Left lung (tissue), 10 donors: ENCODE results near the gene ETS2. TPM values are rescaled to one million over a fixed set of nuclear protein-coding genes. Genes with fewer than 3 reads are reported as not detected.

ENCODE experiments used
- ATAC-seq: fragments of 200-7000 bp; cut with Tn5 transposase; one replicate; pipeline ENCODE4 v1.9.1; 2020; ENCODE audit warnings: moderate library complexity
- DNase-seq, 4 donors: peaks; one replicate each; pipeline ENCODE4 v3.0.0-alpha.2; 2013 to 2020
- H3K27ac ChIP-seq, 2 donors: fragments of 200-600 bp; sonication (generic) in 1 of 2; one replicate each; pipeline versions ENCODE4 v1.5.0 to v1.8.0; 2020 to 2021
- H3K27me3 ChIP-seq, 2 donors: fragments of 200-600 bp; sonication (generic) in 1 of 2; one replicate each; pipeline versions ENCODE4 v1.5.0 to v1.8.0; 2020 to 2021
- H3K36me3 ChIP-seq, 2 donors: fragments of 200-600 bp; sonication (generic) in 1 of 2; one replicate each; pipeline versions ENCODE4 v1.5.0 to v1.8.0; 2020 to 2021
- H3K4me1 ChIP-seq, 2 donors: fragments of 200-600 bp; one replicate each; pipeline ENCODE4 v1.8.0; 2021
- H3K4me3 ChIP-seq, 2 donors: fragments of 200-600 bp; sonication (generic) in 1 of 2; one replicate each; pipeline versions ENCODE4 v1.5.0 to v1.8.0; 2020 to 2021; ENCODE audit warnings: mild to moderate bottlenecking in 1 of 2
- H3K9me3 ChIP-seq, 2 donors: fragments of 200-600 bp; sonication (generic) in 1 of 2; one replicate each; pipeline versions ENCODE4 v1.5.0 to v1.8.0; 2020 to 2021
- intact Hi-C, 2 donors: fragments of 100-400 bp; cut with DNase I; formaldehyde crosslinking; loops; one replicate each; pipeline versions ENCODE4 v1.11.2 to v1.14.2; 2022
- polyA plus RNA-seq, 6 donors: library from polyadenylated mRNA; unstranded; fragments of 120-200 nt; gene quantifications; one replicate each; pipeline ENCODE4 v1.2.1, GENCODE V29; 2013; ENCODE audit not compliant: insufficient read length in 6 of 6
- total RNA-seq, 2 donors: library from RNA; stranded (reverse); fragmentation: NEBNext Ultra II Directional; extraction: Animal tissue kit (Norgen Biotek cat#: 25700); gene quantifications; one replicate each; pipeline ENCODE4 v1.2.1, GENCODE V29; 2021
- TF ChIP-seq, protein P1 (sequence below), 2 donors: fragments of 200-600 bp; sonication (generic) in 1 of 2; IDR thresholded peaks; one replicate each; pipeline versions ENCODE4 v1.5.0 to v1.8.0; 2021; ENCODE audit warnings: antibody characterized with exemption in 2 of 2
- donor health status: DM: no; HTN: yes; CAD: no.
- donor health status: DM: no; HTN: no; CAD: no.

Gene ETS2
- total and polyA plus RNA-seq, 8 donors: 93.2 to 199 (median 158) TPM

DNA sequence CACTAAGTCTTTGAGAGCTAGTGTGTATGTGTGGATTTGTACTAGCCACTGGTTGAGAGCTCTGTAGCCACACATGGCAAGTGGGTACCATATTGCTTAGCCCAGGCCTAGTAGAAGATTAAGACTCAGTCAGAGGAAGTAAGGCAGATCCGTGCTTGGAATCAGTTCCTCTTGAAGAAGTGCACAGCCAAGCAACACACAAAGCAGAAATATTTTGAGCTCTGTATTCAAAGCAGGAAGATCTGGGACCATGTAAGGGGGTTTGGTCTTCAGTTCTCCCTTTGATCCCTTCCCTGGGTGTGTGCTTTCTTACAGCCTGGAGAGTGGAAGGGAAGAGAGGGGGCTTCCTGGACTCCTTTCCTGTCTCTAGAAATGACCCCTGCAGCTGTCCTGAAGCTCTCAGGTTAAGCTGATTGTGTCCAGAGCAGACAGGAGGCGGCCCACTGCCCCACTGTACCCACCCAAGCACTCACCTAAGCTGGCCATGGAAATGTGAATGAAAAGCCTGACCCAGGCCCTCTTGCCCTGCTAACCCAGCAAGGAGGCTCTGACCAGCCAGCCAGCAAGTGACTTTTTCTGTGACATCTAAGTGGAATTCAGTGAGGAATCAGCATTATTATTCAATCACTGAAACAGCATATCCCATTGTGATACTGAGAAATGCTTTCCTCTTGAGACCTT, 3.6 kb downstream of the ETS2 start:
- Histone ChIP-seq H3K27ac (peak overlapping the region; percentile 96 to 97), H3K9me3 (no peaks in the 10 kb centered on the region), H3K27me3 (no peaks in the 10 kb centered on the region), H3K4me1 (peaks cover 27 to 77% of the 10 kb centered on the region in 2 donors), H3K4me3 (peak overlapping the region; percentile 12 to 70), H3K36me3 (peaks cover 3 to 54% of the 10 kb centered on the region in 2 donors)
- ATAC-seq (no peak), DNase-seq (no peak)
- intact Hi-C loops: loop anchor here in 1 of 2 donors (10.0 kb wide), 2 partner anchors 195 to 305 kb away; no protein-coding TSS in a partner anchor
- TF ChIP-seq, protein P1, sequence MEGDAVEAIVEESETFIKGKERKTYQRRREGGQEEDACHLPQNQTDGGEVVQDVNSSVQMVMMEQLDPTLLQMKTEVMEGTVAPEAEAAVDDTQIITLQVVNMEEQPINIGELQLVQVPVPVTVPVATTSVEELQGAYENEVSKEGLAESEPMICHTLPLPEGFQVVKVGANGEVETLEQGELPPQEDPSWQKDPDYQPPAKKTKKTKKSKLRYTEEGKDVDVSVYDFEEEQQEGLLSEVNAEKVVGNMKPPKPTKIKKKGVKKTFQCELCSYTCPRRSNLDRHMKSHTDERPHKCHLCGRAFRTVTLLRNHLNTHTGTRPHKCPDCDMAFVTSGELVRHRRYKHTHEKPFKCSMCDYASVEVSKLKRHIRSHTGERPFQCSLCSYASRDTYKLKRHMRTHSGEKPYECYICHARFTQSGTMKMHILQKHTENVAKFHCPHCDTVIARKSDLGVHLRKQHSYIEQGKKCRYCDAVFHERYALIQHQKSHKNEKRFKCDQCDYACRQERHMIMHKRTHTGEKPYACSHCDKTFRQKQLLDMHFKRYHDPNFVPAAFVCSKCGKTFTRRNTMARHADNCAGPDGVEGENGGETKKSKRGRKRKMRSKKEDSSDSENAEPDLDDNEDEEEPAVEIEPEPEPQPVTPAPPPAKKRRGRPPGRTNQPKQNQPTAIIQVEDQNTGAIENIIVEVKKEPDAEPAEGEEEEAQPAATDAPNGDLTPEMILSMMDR (IDR thresholded peaks at IDR 0.05): no peak

DNA sequence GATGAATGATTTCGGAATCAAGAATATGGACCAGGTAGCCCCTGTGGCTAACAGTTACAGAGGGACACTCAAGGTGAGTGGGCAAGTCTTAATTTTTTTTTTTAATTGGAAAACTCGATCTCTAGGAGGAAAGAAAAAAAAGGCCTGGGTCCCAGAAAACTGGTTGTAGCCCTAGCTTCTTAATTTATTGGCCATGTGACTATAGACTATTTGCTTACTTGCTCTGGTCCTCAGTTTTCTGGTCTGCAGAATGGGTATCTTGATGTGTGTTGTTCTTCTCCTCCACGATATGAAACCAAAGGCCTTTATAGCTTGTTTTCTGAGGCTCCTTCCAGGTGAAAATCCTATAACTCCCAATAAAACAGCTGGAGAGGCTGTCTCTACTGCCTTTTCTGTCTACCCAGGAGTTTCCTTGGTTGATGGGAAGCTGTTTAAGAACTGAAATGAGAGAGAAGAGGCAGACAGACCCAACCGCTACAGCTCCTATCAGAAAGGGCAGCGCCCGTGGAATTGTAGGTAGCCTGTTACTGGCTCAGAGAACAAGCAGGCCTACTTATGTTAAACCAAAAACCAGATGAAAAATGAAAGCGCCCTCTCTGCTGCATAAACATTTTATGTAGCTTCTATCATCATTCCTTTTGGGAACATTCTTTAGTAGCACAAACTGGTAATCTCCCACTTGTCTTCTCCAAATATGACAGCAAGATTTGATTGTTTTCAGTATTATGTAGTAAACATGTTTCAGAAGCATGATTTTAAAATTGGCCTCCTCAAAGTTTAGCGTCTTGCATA, 4.5 kb downstream of the ETS2 start:
- H3K9me3 ChIP-seq: no peaks in the 10 kb centered on the region
- H3K36me3 ChIP-seq: peaks cover 3 to 63% of the 10 kb centered on the region in 2 donors
- TF ChIP-seq, protein P1 (IDR thresholded peaks at IDR 0.05): no peak
- peaks cover 27 to 76% of the 10 kb centered on the region in 2 donors for H3K4me1 ChIP-seq
- no peaks in the 10 kb centered on the region for H3K27me3 ChIP-seq
- DNase-seq (no peak), ATAC-seq (no peak)
- H3K4me3 ChIP-seq: peak overlapping the region in 1 of 2 donors; percentile 70
- intact Hi-C loops: no loop called here
- H3K27ac ChIP-seq: peak overlapping the region; percentile 96 to 97

DNA sequence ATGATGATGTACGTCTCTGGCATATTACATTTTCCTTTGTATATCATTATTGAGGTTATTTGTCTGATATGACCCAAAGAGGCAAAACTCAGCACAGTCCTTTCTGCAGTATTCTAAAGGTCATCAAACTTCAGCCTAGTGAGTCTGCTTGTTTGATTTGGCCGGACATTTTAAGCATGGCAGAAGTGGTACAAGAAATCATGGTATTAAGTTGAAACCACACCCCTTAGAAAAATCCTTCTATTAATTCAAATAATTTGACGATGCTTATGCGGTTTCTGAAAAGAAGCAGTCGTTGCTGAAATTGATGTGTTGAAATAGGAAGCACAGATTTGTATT, 5.1 kb downstream of the ETS2 start:
- Histone ChIP-seq H3K36me3 (peaks cover 3 to 67% of the 10 kb centered on the region in 2 donors), H3K27me3 (no peaks in the 10 kb centered on the region), H3K4me3 (peak overlapping the region in 1 of 2 donors; percentile 70), H3K9me3 (no peaks in the 10 kb centered on the region), H3K27ac (peak overlapping the region; percentile 96 to 97), H3K4me1 (peaks cover 27 to 80% of the 10 kb centered on the region in 2 donors)
- DNase-seq: no peak
- TF ChIP-seq, protein P1 (IDR thresholded peaks at IDR 0.05): no peak
- intact Hi-C loops: no loop called here
- ATAC-seq: peak; percentile 18

DNA sequence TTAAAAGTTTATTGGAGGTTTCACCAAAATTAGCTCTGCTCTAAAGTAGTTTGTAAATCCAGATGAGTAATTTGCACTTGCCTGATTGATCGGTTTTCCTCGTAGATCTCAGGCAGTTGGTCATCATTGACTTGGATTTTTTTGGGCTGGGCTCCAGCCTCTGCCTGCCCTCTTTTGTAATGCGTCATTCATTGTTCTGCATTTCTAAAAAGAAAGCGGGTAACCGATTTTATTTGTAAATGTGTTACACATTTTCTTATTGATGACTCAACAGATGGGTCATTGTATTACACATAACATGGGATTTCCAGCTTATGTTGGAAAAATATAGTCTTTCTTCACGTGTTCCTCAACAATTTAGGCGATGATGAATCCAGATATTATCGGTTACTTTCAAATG, 5.5 kb downstream of the ETS2 start:
- DNase-seq (no peak), ATAC-seq (no peak)
- H3K27ac ChIP-seq: peak overlapping the region; percentile 96 to 97
- H3K9me3 ChIP-seq: no peaks in the 10 kb centered on the region
- H3K36me3 ChIP-seq: peaks cover 3 to 70% of the 10 kb centered on the region in 2 donors
- peaks cover 27 to 82% of the 10 kb centered on the region in 2 donors for H3K4me1 ChIP-seq
- intact Hi-C loops: no loop called here
- TF ChIP-seq, protein P1 (IDR thresholded peaks at IDR 0.05): no peak
- H3K4me3 ChIP-seq: peak overlapping the region in 1 of 2 donors; percentile 70
- no peaks in the 10 kb centered on the region for H3K27me3 ChIP-seq

DNA sequence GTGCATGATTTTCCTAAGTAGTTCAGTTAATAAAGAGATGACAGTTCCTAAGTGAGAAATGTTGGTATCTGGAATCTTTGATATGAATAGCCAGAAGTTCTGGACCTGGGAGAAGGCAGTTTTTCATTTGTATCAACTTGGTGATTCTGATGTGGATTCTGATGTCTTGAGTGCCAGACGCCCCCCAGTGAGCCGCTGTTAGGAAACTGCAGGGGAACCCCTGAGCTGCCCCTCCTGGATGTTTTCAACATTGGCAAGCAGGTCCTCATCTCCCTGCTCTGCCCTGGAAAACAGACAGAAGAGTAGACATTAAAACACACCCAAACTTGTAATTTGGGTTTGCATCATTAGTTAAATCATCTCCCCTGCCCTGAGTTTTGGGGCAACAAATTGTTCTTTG, 7.4 kb downstream of the ETS2 start:
- intact Hi-C loops: no loop called here
- TF ChIP-seq, protein P1 (IDR thresholded peaks at IDR 0.05): no peak
- Histone ChIP-seq H3K4me1 (peaks cover 25 to 93% of the 10 kb centered on the region in 2 donors), H3K27ac (peak overlapping the region; percentile 10 to 97), H3K4me3 (no peak overlapping the region), H3K9me3 (no peaks in the 10 kb centered on the region), H3K27me3 (no peaks in the 10 kb centered on the region), H3K36me3 (peaks cover 3 to 89% of the 10 kb centered on the region in 2 donors)
- no peak for DNase-seq
- no peak for ATAC-seq
